Measurements from ENCODE around the gene TIMM50.

TIMM50 gene

DNA sequence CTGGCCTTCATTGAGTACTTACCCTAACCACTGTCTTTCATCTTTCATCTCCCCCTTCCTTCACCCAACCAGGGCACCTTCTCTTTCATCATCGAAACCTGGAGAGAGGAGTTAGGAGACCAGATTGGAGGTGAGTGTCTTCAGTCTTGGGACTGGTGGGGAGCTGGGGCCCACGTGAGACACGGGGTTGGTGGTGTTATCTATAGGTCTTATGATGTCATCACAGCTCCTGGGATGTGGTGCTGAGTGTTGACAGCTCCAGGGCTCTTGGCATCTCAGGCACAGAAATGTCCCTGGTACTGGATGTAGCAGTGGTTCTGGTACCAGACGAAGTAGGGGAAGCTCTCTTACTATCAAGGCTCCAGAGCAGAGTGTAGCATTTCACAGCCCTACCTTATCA, 19.9 kb downstream of the TIMM50 start:
- no peak for DNase-seq (ENCODE audit: low read depth in 2 of 2)

DNA sequence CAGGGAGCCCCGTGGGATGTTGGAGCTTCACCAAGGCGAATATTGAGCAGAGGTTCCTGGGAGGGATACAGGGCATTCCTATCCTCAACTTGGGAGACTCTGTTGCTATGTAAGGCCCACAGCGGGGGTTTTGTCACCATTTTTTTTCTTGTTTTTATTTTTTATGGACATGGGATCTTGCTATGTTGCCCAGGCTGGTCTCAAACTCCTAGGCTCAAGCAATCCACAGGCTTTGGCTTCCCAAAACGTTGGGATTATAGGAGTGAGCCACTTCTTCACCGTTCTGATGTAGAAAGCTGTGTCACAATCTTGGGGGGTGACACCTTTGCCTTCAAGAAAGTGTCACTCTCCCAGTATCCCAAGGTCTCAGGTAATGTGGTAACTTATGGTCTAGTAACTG, 20.7 kb downstream of the TIMM50 start:
- DNase-seq (ENCODE audit: low read depth in 2 of 2): no peak

DNA sequence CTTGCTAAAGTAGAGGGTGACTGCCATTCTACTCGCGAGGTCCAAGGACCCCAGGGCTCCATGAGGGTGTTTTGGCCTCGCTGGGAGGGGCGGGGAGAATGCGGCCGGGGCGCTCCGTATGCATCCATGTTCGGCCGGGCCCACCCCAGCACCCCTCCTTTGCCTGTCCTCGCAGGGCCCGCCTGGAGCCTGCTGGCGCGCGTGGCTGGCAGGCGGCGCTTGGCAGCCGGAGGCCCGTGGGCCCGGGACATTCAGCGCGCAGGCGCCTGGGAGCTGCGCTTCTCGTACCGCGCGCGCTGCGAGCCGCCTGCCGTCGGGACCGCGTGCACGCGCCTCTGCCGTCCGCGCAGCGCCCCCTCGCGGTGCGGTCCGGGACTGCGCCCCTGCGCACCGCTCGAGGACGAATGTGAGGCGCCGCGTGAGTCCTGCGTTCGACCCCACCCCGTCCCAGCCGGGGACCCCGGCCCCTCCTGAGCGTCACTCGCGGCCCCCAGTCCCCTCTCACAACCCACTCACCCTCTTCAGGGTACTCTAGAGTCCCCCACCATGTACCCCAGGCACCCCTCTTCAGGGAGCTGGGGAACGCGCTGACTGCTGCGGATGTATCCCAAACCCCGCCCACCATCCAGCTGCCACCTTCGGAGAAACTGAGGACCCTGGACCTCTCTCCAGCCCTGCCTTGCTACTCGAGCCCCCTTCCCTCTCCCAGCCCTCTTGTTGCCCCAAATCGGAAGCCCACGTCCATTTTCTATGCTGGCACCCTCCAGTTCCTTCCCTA, 22.2 kb downstream of the TIMM50 start:
- DNase-seq (ENCODE audit: low read depth in 2 of 2): peak; percentile 28 to 33

DNA sequence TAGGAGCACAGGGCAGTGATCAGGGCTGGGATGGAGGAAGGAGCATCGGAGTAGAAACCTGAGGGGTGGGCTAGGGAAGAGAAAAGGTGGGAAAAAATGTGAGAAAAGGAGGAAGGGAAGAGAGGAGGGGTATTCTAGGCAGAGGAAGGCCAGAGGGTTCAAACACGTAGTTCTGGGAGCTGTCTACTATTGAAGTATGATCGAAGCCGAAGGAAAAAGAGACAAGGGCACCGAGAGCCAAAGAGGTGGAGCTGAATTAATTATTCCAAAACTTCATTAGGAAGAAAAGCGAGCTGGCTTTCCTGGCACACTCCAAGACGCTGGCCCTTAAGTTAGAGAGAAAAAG, 25.9 kb downstream of the TIMM50 start:
- no peak for DNase-seq (ENCODE audit: low read depth in 2 of 2)

DNA sequence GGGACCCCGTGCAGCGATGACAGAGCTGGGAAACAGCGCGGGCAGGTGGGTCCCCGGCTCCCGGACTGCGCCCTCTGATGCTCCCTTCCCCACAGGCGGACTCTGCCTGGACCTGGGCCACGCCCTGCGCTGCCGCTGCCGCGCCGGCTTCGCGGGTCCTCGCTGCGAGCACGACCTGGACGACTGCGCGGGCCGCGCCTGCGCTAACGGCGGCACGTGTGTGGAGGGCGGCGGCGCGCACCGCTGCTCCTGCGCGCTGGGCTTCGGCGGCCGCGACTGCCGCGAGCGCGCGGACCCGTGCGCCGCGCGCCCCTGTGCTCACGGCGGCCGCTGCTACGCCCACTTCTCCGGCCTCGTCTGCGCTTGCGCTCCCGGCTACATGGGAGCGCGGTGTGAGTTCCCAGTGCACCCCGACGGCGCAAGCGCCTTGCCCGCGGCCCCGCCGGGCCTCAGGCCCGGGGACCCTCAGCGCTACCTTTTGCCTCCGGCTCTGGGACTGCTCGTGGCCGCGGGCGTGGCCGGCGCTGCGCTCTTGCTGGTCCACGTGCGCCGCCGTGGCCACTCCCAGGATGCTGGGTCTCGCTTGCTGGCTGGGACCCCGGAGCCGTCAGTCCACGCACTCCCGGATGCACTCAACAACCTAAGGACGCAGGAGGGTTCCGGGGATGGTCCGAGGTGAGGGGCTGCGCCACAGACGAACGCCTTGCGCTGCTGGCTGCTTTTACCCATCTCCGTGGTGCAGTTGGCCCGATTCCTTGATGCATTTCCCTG, 26.5 kb downstream of the TIMM50 start:
- DNase-seq (ENCODE audit: low read depth in 2 of 2): peak; percentile 38 to 49

DNA sequence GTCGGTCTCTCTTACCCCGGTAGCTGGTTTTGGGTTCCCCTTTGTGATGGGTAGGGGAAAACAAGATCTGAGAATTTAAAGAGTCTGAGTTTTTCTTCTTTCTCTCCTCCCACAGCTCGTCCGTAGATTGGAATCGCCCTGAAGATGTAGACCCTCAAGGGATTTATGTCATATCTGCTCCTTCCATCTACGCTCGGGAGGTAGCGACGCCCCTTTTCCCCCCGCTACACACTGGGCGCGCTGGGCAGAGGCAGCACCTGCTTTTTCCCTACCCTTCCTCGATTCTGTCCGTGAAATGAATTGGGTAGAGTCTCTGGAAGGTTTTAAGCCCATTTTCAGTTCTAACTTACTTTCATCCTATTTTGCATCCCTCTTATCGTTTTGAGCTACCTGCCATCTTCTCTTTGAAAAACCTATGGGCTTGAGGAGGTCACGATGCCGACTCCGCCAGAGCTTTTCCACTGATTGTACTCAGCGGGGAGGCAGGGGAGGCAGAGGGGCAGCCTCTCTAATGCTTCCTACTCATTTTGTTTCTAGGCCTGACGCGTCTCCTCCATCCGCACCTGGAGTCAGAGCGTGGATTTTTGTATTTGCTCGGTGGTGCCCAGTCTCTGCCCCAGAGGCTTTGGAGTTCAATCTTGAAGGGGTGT, 27.2 kb downstream of the TIMM50 start:
- DNase-seq (ENCODE audit: low read depth in 2 of 2): no peak

DNA sequence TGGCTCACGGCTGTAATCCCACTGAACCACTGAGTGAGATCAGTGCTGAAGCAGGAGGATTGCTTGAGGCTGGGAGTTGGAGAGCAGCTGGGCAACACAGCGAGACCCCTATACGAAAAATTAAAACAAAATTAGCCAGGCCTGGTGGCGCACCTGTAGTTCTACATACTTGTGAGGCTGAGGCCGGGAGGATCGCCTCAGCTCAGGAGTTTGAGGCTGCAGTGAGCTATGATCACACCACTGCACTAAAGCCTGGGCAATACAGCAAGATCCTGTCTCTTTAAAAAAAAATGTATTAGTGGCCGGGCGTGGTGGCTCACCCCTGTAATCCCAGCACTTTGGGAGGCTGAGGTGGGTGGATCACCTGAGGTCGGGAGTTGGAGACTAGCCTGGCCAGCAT, 28.0 kb downstream of the TIMM50 start:
- no peak for DNase-seq (ENCODE audit: low read depth in 2 of 2)

DNA sequence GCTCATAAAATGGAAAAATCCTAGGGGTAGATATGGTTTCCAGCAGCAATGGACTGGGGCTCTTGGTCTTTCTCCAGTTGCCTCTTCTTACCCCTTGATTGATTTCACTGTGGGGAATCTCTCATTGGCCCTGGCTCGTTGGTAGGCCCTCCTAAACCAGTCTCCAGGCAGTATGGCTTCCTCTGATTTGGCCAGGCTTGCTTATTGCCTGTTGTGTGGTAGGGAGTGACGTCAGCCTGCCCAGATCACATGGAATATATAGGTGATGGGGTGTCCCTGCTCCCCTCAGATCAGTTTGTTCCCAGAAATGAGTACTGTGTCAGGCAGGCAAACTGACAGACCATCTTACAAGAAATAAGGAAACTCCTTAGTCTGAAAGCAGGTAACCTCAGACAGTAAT, 28.6 kb downstream of the TIMM50 start:
- no peak for DNase-seq (ENCODE audit: low read depth in 2 of 2)

DNA sequence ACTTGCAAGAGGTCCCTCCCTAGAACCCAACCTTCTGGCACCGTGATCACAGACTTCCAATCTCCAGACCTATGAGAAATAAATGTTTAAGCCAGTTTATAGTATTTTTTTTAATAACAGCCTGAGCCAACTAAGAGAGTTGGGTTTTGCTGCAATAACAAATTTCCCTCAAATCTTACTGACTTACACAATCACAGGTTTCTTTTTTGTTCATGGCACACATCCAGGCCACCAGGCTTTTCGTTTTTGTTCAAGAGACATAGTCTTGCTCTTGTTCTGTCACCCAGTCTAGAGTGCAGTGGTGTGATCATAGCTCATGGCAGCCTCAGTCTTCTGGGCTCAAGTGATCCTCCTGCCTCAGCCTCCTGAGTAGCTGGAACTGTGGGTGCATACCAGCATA, 32.4 kb downstream of the TIMM50 start:
- no peak for DNase-seq (ENCODE audit: low read depth in 2 of 2)

DNA sequence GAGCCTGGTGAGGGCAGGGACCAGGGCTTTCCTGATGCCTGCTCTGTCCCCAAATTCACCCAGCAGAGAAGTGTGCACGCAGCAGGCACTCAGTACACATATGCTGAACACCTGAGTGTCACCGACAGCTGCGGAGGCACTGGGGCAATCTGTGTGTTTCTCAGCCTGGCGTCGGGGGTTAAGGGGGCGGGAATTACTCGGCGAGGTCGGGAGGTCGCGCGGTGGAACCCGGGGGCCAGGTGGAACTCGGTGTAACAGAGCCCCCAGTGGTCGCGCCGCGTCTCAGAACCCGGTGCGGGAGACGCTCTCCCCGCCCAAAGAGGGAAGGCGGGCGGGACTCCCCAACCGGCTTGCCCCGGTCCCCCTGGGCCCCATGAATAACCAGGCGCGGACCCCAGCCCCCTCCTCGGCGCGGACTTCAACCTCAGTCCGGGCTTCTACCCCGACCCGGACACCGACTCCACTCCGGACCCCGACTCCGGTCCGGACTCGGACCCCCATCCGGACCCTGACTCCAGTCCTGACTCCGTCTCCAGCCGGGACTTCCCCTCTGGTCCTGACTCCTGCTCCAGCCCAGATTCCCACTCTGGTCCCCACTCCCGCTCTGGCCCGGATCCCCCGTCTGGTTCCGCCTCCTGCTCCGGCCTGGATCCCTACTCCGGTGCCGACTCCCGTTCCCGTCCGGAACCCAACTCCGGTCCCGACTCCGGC, 34.4 kb downstream of the TIMM50 start, which contains the start of gene SELENOV:
Gene SELENOV, plus strand, starts transcription at position 300 of the 711 bp plus-strand sequence. Its CDS starts 74 bp downstream, at position 374.
- DNase-seq (ENCODE audit: low read depth in 2 of 2): no peak

DNA sequence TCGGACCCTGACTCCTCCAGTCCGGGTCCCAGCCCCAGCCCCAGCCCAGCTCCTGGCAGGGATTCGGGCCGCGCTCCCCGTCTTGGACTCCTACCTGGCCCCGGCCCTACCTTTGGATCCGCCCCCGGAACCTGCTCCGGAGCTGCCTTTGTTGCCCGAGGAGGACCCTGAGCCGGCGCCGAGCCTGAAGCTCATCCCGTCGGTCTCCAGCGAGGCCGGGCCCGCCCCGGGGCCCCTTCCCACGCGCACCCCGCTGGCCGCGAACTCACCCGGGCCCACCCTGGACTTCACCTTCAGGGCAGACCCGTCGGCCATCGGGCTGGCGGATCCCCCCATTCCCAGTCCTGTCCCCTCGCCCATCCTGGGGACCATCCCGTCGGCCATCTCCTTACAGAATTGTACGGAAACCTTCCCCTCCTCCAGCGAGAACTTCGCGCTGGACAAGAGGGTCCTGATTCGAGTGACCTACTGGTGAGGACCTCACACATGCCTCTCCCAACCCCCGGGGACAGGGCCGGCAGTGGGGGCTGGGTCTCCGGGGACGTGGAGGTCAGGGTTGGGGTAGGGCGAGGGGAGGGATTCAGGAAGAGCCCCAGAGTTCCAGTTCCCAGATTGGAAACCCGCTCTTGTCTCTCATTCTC, 35.0 kb downstream of the TIMM50 start:
- no peak for DNase-seq (ENCODE audit: low read depth in 2 of 2)

DNA sequence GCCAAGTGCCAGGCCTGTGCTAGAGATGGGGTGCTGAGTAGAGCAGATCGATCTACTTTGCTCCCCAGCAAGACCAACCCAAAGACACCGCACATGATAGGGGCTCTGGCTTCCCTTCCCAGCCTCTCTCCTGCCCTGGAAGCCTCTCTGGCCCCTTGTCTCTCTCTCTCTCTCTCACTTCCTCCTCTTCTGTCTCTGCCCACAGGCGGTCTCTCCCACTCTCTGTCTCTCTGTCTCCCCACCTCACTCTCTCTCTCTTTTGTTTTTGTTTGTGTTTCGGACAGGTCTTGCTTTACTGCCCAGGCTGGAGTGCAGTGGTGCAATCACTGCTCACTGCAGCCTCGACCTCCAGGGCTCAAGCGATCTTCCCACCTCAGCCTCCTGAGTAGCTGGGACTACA, 35.6 kb downstream of the TIMM50 start:
- no peak for DNase-seq (ENCODE audit: low read depth in 2 of 2)

DNA sequence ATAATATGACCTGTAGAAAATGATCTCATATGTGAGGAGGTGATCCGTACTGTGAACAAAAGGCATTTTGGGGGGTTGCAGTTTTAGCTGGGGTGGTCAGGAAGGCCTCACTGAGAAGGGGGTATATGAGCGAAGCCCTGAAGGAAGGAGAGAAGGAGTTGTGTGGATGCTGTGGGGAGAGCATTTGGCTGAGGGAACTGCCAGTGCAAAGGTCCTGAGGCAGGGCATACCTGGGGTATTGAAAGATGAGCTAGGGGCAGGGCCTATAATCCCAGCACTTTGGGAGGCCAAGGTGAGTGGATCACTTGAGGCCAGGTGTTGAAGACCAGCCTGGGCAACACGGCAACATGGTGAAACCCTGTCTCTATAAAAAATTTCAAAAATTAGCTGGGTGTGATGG, 36.8 kb downstream of the TIMM50 start:
- DNase-seq (ENCODE audit: low read depth in 2 of 2): no peak

DNA sequence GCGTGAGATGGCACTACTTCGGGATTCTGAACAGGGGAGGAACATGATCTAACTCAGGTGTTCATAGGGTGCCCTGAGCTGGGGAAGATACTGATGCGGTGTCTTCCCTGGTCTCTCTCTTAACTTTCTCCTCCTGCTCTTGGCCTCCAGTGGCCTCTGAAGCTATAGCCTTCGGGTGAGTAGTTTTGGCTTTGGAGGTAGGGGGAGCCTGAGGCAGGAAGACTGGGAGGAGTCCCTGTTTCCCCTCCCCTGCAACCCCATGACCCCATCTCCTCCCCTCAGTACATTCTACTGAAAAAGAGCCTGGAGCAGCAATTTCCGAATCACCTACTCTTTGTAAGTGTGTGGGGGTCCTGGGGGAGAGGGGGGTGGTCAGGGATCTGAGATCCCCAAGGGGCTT, 37.8 kb downstream of the TIMM50 start:
- no peak for DNase-seq (ENCODE audit: low read depth in 2 of 2)

DNA sequence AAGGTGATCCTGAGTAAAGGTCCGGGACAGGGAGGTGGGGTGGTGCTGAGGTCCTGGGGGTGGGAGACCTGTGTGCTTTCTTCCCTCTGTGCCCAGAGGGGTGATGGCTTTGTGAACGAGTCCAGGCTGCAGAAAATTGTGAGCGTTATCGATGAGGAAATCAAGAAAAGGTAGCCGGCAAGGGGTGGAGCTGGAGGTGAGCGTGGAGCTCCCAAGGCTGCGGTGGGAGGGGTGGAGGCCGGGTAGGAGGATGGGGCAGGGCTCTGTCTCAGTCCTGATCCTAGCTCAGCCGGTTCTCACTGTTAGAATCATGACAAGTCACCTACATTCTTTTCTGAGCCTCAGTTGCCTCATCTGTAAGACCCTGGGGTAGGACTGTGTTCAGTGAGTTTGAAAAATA, 38.3 kb downstream of the TIMM50 start:
- no peak for DNase-seq (ENCODE audit: low read depth in 2 of 2)

DNA sequence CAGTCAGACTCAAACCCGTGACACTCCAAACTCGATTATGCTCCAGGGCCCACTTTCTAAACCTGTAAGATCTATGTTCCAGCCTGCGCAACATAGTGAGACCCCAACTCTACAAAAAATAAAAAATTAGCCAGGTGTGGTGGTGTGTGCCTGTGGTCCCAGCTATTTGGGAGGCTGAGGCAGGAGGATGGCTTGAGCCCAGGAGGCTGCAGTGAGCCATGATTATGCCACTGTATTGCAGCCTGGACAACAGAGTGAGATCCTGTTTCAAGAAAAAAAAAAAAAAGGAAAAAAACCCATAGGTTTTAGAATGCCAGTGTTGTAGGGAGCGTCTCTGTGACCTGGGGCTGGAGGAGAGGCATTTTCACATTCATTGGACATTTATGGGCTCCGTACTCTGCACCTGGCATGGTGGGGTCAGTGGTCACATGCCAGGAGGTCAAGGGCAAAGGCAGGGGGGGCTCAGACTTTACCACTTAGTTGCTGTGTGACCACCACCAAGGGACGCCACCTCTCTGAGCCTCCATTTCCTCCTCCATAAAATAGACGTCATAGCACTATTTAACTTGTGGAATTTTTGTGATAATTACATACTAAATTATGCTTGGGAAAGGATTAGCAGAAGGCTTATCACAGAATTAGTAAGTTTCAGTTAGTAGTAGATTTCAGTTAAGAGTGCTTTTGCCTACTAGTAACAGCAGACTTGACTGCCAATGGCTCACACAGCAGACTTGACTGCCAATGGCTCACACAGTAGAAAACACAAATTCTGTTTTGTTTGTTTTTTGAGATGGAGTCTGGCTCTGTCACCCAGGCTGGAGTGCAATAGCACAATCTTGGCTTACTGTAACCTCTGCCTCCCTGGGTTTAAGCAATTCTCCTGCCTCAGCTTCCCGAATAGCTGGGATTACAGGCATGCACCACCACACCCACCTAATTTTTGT, 40.2 kb downstream of the TIMM50 start:
- DNase-seq (ENCODE audit: low read depth in 2 of 2): no peak

DNA sequence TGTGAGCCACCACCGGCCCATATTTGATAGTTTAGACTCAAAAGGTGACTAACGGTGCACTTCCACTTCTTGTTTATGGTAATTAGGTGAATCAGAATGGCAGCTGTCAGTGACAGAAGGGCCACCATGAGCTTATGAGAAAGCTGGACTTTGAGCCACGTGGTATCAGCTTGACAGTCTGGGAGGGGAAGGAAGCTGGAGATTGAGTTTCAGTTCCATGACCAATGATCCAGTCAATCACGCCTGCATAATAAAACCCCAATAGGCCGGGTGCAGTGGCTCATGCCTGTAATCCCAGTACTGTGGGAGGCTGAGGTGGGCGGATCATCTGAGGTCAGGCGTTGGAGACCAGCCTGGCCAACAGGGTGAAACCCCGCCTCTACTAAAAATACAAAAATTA, 43.9 kb downstream of the TIMM50 start:
- no peak for DNase-seq (ENCODE audit: low read depth in 2 of 2)

DNA sequence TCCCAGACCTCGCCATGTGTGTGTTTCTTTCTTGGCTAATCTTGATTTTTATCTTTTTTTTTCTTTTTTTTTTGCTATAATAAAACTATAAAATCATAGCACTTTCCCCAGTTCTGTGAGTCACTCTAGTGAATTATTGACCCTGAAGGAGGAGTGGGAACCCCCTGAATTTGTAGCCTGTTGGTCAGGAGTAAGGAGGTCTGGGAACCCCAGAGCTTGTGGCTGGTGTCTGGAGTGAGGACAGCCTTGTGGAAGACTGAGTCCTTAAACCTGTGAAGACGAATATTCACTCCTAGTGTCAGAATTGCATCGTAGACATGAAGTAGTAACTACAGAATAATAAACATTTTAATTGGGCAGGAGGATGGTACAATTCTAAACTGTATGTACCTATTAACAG, 44.6 kb downstream of the TIMM50 start:
- no peak for DNase-seq (ENCODE audit: low read depth in 2 of 2)

DNA sequence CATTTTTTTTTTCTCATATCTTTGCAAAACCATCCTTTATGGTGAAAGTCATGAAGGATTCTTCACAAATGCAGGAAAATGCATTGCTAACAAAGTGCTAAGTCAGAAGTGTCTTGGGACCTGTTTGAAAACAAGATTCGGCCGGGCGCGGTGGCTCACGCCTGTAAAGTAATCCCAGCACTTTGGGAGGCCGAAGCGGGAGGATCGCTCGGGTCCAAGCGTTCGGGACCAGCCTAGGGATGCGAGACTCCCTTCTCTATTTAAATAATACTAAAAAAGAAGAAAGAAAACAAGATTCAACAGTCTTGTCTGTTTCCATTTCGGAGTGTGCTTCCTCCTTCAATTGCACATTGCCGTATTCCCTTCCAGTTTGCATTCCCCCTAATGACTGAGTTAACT, 51.2 kb downstream of the TIMM50 start:
- no peak for DNase-seq (ENCODE audit: low read depth in 2 of 2)

DNA sequence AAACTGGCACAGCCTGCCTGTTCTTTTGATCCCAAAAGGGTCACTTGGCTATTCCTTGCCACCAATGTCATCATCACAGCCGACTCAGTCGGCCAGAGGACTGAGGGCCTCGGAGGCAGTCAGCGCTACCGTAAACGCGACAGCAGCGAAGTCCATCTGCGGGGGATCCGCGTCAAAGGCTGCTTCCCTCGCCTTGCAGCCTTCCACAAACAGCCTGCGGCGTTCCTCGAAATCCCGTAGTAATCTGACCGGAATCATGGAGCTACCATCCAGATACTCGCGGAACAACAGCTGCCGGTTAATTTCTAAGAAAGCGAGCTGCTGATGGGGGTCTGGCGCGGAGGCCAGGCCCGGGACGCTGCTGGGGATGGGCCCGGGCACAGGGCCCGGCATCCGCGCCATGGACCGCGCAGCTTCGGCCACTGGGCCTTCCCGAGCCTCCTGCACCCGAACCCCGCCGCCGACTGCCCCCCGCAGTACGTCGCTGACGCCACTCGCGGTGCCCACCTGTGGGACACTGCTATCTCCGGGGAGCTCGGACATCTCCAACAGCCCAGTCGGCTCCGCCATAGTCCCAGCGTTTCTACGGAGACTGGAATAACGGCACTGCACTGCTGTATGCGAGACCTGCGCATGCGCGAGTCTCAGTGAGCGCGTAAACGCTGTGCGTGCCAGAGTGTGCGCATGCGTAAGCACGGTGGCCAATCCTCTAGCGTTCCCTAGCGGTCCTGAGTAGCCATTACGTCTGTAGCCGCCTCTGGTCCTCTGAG, 51.8 kb downstream of the TIMM50 start, which contains the start of gene EID2B:
Gene EID2B, minus strand, starts transcription at position 620 of the 770 bp plus-strand sequence. Its CDS starts 50 bp downstream, at position 570.
- peak; percentile 87 for DNase-seq (ENCODE audit: low read depth in 2 of 2)
